ENCODE data around the gene ARL2BP.

DNA sequence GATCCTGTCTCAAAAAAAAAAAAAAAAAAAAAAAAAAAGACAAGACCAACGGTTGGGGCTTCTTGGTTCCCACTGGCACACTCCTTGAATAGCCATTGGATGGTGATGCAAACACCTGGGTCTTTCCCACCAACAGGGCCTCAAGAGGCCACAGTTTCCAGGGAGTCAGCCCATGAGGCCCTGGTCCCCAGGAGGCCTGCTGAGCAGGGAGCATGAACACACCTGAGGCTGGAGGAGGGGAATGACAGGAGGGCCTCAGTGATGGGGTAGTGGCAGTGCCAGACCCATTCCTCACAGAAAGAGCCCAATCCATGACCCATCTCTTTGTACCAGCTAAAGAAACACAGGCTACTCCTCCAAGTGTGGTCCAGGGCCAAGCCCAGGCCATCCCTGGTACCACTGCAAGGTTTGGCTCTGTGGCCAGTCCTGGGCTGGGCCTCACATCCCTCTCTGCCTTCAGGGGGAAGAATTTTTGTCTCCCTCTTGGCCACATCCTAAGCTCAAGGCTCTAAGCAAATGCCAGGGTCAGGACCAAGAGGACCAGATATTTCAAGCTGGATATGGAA lies 13.9 kb downstream of the ARL2BP start:
- TF ChIP-seq ZNF274 (IDR thresholded peaks at IDR 0.05; ENCODE audit: low read depth, low read length): no peak
- no peak for TF ChIP-seq YY1 (IDR thresholded peaks at IDR 0.05; ENCODE audit: insufficient read depth, insufficient read length)

Data from NT2/D1 (cell line).